Uterus (tissue), 2 donors: ENCODE measurements around the gene KRT72.

ENCODE experiments used
- POLR2A ChIP-seq, 2 donors: fragments of 450-650 bp; IDR thresholded peaks; one replicate each; pipeline ENCODE4 v1.6.1; 2016; ENCODE audit warnings: antibody characterized with exemption in 2 of 2, mild to moderate bottlenecking in 1 of 2, moderate library complexity in 1 of 2
- TF ChIP-seq, protein P1 (sequence below), 4 experiments: fragments of 200-600 bp in 2 of 4; fragments of 450-650 bp in 2 of 4; sonication (generic) in 2 of 4; IDR thresholded peaks; one replicate each; pipeline ENCODE4 v1.5.1; 2016 to 2019; ENCODE audit warnings: antibody characterized with exemption in 4 of 4, mild to moderate bottlenecking in 2 of 4, moderate library complexity in 1 of 4

DNA sequence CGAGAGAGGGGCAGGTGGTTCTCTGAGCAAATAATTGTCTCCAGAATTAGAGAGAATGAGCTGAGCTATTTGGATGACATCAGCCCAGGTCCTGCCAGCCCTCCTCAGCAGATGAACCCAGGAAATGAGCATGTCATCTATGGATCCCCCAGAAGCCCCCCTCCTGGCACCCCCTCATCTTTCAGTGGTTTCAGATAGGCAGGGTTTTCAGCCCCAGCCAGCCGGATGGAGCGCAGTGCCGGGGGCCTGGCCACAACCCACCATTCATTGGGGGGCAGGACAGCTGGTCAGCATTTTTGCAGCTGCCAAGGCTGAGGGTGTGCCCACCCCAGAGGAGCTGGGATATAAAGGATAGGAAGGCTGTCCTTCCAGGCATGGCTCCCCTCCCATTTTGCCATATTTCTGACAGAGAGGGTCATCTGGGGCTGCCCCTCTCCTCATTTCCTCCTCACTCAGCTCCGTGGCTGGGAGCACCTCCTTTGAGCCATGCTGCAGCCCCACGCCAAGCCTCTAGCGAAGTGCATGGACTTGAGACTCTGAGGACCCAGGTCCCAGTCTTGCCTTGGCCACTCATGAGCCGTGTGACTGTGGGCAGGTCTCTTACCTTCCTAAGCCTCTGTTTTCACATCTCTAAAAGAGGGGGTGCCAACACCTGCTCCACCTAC, 42.4 kb downstream of the KRT72 start:
- no peak for TF ChIP-seq POLR2A (IDR thresholded peaks at IDR 0.05)
- TF ChIP-seq, protein P1, sequence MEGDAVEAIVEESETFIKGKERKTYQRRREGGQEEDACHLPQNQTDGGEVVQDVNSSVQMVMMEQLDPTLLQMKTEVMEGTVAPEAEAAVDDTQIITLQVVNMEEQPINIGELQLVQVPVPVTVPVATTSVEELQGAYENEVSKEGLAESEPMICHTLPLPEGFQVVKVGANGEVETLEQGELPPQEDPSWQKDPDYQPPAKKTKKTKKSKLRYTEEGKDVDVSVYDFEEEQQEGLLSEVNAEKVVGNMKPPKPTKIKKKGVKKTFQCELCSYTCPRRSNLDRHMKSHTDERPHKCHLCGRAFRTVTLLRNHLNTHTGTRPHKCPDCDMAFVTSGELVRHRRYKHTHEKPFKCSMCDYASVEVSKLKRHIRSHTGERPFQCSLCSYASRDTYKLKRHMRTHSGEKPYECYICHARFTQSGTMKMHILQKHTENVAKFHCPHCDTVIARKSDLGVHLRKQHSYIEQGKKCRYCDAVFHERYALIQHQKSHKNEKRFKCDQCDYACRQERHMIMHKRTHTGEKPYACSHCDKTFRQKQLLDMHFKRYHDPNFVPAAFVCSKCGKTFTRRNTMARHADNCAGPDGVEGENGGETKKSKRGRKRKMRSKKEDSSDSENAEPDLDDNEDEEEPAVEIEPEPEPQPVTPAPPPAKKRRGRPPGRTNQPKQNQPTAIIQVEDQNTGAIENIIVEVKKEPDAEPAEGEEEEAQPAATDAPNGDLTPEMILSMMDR (IDR thresholded peaks at IDR 0.05): no peak
